ENCODE data around the gene ATPAF1.
"Not testable (repeated sequence)": the region's sequence is repeated elsewhere in the genome, so short reads cannot be mapped to it uniquely, and the experiment has no call there.

Gene ATPAF1

GRCh38 chr1:46681333-46682034 lies 13.3 kb upstream of the ATPAF1 start:
- no peak for DNase-seq (ENCODE audit: low read depth)

GRCh38 chr1:46679789-46680573 lies 11.8 kb upstream of the ATPAF1 start:
- no peak for DNase-seq (ENCODE audit: low read depth)

GRCh38 chr1:46677339-46677738 lies 9.2 kb upstream of the ATPAF1 start:
- no peak for DNase-seq (ENCODE audit: low read depth)

GRCh38 chr1:46676531-46676930 lies 8.4 kb upstream of the ATPAF1 start:
- no peak for DNase-seq (ENCODE audit: low read depth)

GRCh38 chr1:46675549-46676314 lies 7.6 kb upstream of the ATPAF1 start:
- no peak for DNase-seq (ENCODE audit: low read depth)

GRCh38 chr1:46673749-46674182 lies 5.6 kb upstream of the ATPAF1 start:
- no peak for DNase-seq (ENCODE audit: low read depth)

- no peak for DNase-seq (ENCODE audit: low read depth)
Observed at GRCh38 chr1:46672696-46673095, 4.5 kb upstream of the ATPAF1 start.

- no peak for DNase-seq (ENCODE audit: low read depth)
Observed at GRCh38 chr1:46671554-46671953, 3.4 kb upstream of the ATPAF1 start, which contains the start of gene TEX38. Gene TEX38 (plus strand): TSS chr1:46671854. CDS start chr1:46671935, 81 bp downstream.

GRCh38 chr1:46670134-46670533 lies 2.0 kb upstream of the ATPAF1 start:
- DNase-seq (ENCODE audit: low read depth) = no peak

GRCh38 chr1:46665983-46666382 lies 2.2 kb downstream of the ATPAF1 start:
- DNase-seq (ENCODE audit: low read depth) = no peak

- DNase-seq (ENCODE audit: low read depth) = not testable (repeated sequence)
Observed at GRCh38 chr1:46662919-46663318, 5.2 kb downstream of the ATPAF1 start.

- not testable (repeated sequence) for DNase-seq (ENCODE audit: low read depth)
Observed at GRCh38 chr1:46660116-46660515, 8.0 kb downstream of the ATPAF1 start.

GRCh38 chr1:46659307-46659870 lies 8.8 kb downstream of the ATPAF1 start:
- DNase-seq (ENCODE audit: low read depth) = no peak

- DNase-seq (ENCODE audit: low read depth) = no peak
Observed at GRCh38 chr1:46657775-46658174, 10.4 kb downstream of the ATPAF1 start.

GRCh38 chr1:46656643-46657042 lies 11.5 kb downstream of the ATPAF1 start:
- DNase-seq (ENCODE audit: low read depth) = no peak

GRCh38 chr1:46655848-46656247 lies 12.3 kb downstream of the ATPAF1 start:
- DNase-seq (ENCODE audit: low read depth) = no peak

GRCh38 chr1:46654698-46655097 lies 13.5 kb downstream of the ATPAF1 start:
- not testable (repeated sequence) for DNase-seq (ENCODE audit: low read depth)

- DNase-seq (ENCODE audit: low read depth) = no peak
Observed at GRCh38 chr1:46654012-46654411, 14.2 kb downstream of the ATPAF1 start.

- no peak for DNase-seq (ENCODE audit: low read depth)
Observed at GRCh38 chr1:46653405-46653958, 14.7 kb downstream of the ATPAF1 start.

GRCh38 chr1:46652321-46653100 lies 15.7 kb downstream of the ATPAF1 start:
- DNase-seq (ENCODE audit: low read depth) = no peak

- not testable (repeated sequence) for DNase-seq (ENCODE audit: low read depth)
Observed at GRCh38 chr1:46651152-46651551, 17.0 kb downstream of the ATPAF1 start.
